Natural killer cell (primary cell): ENCODE results near the gene GRM5. TPM values are rescaled to one million over a fixed set of nuclear protein-coding genes. Genes with fewer than 3 reads are reported as not detected.
"Not testable (repeated sequence)": the region's sequence is repeated elsewhere in the genome, so short reads cannot be mapped to it uniquely, and the experiment has no call there.

Experiments
- ATAC-seq, 3 donors: fragments of 150-1000 bp in 2 of 3; fragments of 200-7000 bp in 1 of 3; cut with Tn5 transposase; 1 replicate in 1 of 3; 2 replicates in 2 of 3; pipeline ENCODE4 v1.10.0; 2021; ENCODE audit warnings: mild to moderate bottlenecking in 2 of 3, moderate library complexity in 2 of 3
- DNase-seq, 2 donors: peaks; one replicate each; pipeline versions ENCODE4 v3.0.0 to v3.0.0-alpha.2; 2013 to 2021; ENCODE audit warnings: mixed read lengths in 1 of 2
- H3K27ac ChIP-seq: one replicate; pipeline ENCODE4 v1.5.1; 2013; ENCODE audit warnings: mild to moderate bottlenecking, low read length
- H3K27me3 ChIP-seq: one replicate; pipeline ENCODE4 v1.6.1; 2013; ENCODE audit warnings: low read length; ENCODE audit not compliant: control insufficient read depth, insufficient read depth
- H3K36me3 ChIP-seq: one replicate; pipeline ENCODE4 v1.6.1; 2013; ENCODE audit warnings: low read length; ENCODE audit not compliant: control insufficient read depth, insufficient read depth
- H3K4me1 ChIP-seq: one replicate; pipeline ENCODE4 v1.6.1; 2013; ENCODE audit warnings: low read length; ENCODE audit not compliant: control insufficient read depth, insufficient read depth
- H3K4me3 ChIP-seq: one replicate; pipeline ENCODE4 v1.5.1; 2013; ENCODE audit warnings: low read length
- H3K9me3 ChIP-seq: one replicate; pipeline ENCODE4 v1.6.1; 2013; ENCODE audit warnings: low read length; ENCODE audit not compliant: control insufficient read depth, insufficient read depth
- H3K27ac Mint-ChIP-seq, 2 donors: one replicate each; pipeline ENCODE4 v1.8.0; 2022; ENCODE audit warnings: mild to moderate bottlenecking in 2 of 2, mixed read lengths in 2 of 2, moderate library complexity in 1 of 2
- H3K27me3 Mint-ChIP-seq, 2 donors: one replicate each; pipeline ENCODE4 v1.8.0; 2022; ENCODE audit warnings: low read depth in 2 of 2, mixed read lengths in 2 of 2
- H3K36me3 Mint-ChIP-seq: one replicate; pipeline ENCODE4 v1.8.0; 2022; ENCODE audit warnings: mixed read lengths
- H3K4me1 Mint-ChIP-seq, 2 donors: one replicate each; pipeline ENCODE4 v1.8.0; 2022; ENCODE audit warnings: mixed read lengths in 2 of 2
- H3K4me3 Mint-ChIP-seq: one replicate; pipeline ENCODE4 v1.8.0; 2022; ENCODE audit warnings: mild to moderate bottlenecking, moderate library complexity, mixed read lengths
- H3K9me3 Mint-ChIP-seq, 2 donors: one replicate each; pipeline ENCODE4 v1.8.0; 2022; ENCODE audit warnings: mixed read lengths in 2 of 2
- WGBS: methylation state at CpG from one replicate; pipeline ENCODE4 v1.1.7; 2013; ENCODE audit warnings: missing lambda C conversion rate; ENCODE audit not compliant: insufficient coverage; 5-methylcytosine and 5-hydroxymethylcytosine counted together
- intact Hi-C: fragments of 100-400 bp; cut with micrococcal nuclease; formaldehyde crosslinking; loops from one replicate; pipeline ENCODE4 v1.14.2; 2022
- total RNA-seq, 4 donors: library from RNA; stranded (reverse); fragments of 120-200 nt in 1 of 4; gene quantifications; one replicate each; pipeline versions ENCODE4 v1.2.3 to v1.2.4, GENCODE V29; 2013 to 2022
- TF ChIP-seq, protein P1 (sequence below): fragments of 200-600 bp; IDR thresholded peaks from one replicate; pipeline ENCODE4 v1.8.0; 2022; ENCODE audit warnings: antibody characterized with exemption

Gene GRM5
- total RNA-seq, 3 donors from 2014 or later (not counting 1 experiment from before 2014, with no cell fraction given), result not detected

DNA sequence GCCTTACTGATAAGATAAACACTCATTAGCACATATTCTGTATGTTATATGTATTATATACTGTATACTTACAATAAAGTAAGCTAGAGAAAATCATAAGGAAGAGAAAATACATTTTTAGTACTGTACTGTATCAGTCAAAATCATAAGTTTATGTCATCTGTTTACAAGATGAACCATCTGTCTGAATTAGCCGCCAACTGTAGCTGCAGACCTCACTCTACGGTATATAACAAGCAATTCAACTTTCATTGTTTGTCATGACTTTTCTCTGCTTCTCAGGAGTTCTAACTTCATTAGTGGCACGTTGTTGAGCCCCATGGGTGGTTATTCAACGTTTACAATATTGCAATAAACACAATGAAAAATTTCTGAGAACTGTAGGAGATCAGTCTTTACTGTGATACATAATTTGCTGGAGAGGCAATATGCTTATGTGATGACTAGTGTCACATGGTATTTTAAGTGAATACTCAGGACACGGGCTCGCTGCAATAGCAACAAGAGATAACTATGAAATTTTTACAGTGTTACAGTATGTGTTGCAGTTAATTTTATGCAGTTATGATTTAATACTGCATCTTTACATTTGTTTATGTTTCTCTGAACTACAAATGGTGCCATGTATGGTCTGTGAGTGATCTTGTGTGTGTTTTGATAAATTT lies 596.1 kb downstream of the GRM5 start:
- Histone ChIP-seq H3K9me3 (no peaks in the 10 kb centered on the region), H3K27me3 (no peaks in the 10 kb centered on the region), H3K36me3 (no peaks in the 10 kb centered on the region), H3K4me1 (no peaks in the 10 kb centered on the region), H3K27ac (no peak overlapping the region), H3K4me3 (no peak overlapping the region)
- Mint-ChIP-seq H3K36me3 (no peaks in the 10 kb centered on the region), H3K9me3 (no peaks in the 10 kb centered on the region), H3K4me3 (no peak overlapping the region), H3K4me1 (no peaks in the 10 kb centered on the region), H3K27me3 (peaks cover 0 to 6% of the 10 kb centered on the region in 2 donors), H3K27ac (no peak overlapping the region)
- TF ChIP-seq, protein P1, sequence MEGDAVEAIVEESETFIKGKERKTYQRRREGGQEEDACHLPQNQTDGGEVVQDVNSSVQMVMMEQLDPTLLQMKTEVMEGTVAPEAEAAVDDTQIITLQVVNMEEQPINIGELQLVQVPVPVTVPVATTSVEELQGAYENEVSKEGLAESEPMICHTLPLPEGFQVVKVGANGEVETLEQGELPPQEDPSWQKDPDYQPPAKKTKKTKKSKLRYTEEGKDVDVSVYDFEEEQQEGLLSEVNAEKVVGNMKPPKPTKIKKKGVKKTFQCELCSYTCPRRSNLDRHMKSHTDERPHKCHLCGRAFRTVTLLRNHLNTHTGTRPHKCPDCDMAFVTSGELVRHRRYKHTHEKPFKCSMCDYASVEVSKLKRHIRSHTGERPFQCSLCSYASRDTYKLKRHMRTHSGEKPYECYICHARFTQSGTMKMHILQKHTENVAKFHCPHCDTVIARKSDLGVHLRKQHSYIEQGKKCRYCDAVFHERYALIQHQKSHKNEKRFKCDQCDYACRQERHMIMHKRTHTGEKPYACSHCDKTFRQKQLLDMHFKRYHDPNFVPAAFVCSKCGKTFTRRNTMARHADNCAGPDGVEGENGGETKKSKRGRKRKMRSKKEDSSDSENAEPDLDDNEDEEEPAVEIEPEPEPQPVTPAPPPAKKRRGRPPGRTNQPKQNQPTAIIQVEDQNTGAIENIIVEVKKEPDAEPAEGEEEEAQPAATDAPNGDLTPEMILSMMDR, result no peak
- DNase-seq (no peak), ATAC-seq (no peak)
- 91% methylated on average over 6 of the region's 6 CpGs for WGBS
- intact Hi-C loops, result no loop called here

DNA sequence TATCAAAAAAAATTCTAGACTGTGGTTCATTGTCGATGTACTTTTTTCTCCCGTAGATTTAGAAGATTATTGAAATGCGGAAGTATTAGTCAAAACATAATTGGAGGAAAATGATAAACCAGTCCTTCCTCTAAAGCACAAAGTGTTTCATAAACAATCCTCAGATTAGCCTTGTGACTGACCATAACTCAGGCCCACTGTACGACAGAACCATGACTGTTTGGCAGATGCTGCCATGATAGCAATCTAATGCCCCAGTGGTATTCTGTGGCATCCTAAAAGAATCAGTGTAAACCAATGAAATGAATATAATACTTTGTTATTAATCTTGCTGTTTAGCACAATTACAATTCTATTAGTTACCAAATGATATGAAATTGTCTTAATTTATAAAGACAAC lies 601.3 kb downstream of the GRM5 start:
- WGBS, result 75% methylated on average over 1 of the region's 4 CpGs
- H3K4me1 ChIP-seq, result no peaks in the 10 kb centered on the region
- no peaks in the 10 kb centered on the region for H3K4me1 Mint-ChIP-seq

GRCh38 chr11:88463301-88463700 lies 602.5 kb downstream of the GRM5 start:
- H3K36me3 ChIP-seq, H3K4me1 ChIP-seq, H3K9me3 ChIP-seq, H3K4me3 ChIP-seq, H3K4me3 Mint-ChIP-seq, H3K27ac Mint-ChIP-seq, intact Hi-C loops, H3K36me3 Mint-ChIP-seq, H3K4me1 Mint-ChIP-seq, H3K27ac ChIP-seq, H3K27me3 ChIP-seq, ATAC-seq, DNase-seq, H3K27me3 Mint-ChIP-seq, H3K9me3 Mint-ChIP-seq: not testable (repeated sequence)
- WGBS, result 84% methylated on average over 6 of the region's 6 CpGs

More for the DNA sequence above, 601.3 kb downstream of the GRM5 start:
- H3K36me3 ChIP-seq, result no peaks in the 10 kb centered on the region
- Mint-ChIP-seq H3K27me3 (no peaks in the 10 kb centered on the region), H3K36me3 (no peaks in the 10 kb centered on the region), H3K4me3 (no peak overlapping the region), H3K9me3 (peaks cover 0 to 3% of the 10 kb centered on the region in 2 donors), H3K27ac (no peak overlapping the region)
- TF ChIP-seq, protein P1, result no peak
- ATAC-seq (no peak), DNase-seq (no peak)
- H3K27ac ChIP-seq, result no peak overlapping the region
- intact Hi-C loops, result no loop called here
- H3K9me3 ChIP-seq, result no peaks in the 10 kb centered on the region
- H3K27me3 ChIP-seq, result no peaks in the 10 kb centered on the region
- H3K4me3 ChIP-seq, result no peak overlapping the region

DNA sequence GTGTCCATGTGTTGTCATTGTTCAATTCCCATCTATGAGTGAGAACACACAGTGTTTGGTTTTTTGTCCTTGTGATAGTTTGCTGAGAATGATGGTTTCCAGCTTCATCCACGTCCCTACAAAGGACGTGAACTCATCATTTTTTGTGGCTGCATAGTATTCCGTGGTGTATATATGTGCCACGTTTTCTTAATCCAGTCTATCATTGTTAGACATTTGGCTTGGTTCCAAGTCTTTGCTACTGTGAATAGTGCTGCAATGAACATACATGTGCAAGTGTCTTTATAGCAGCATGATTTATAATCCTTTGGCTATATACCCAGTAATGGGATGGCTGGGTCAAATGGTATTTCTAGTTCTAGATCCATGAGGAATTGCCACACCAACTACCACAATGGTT lies 607.7 kb downstream of the GRM5 start:
- H3K9me3 Mint-ChIP-seq, H3K27ac Mint-ChIP-seq, H3K4me3 ChIP-seq, ATAC-seq, H3K27ac ChIP-seq, H3K9me3 ChIP-seq, H3K36me3 ChIP-seq, DNase-seq, H3K4me1 ChIP-seq, H3K27me3 ChIP-seq, H3K36me3 Mint-ChIP-seq, H3K4me3 Mint-ChIP-seq, intact Hi-C loops, H3K4me1 Mint-ChIP-seq: not testable (repeated sequence)
- H3K27me3 Mint-ChIP-seq, result peaks cover 3 to 11% of the 10 kb centered on the region in 2 donors
- 94% methylated on average over 4 of the region's 4 CpGs for WGBS
